GM23338 (cell line): Measurements from ENCODE around the gene CHD2. TPM values are rescaled to one million over a fixed set of nuclear protein-coding genes. Genes with fewer than 3 reads are reported as not detected.

Experiments
- ATAC-seq: fragments of 200-7000 bp; cut with Tn5 transposase; 3 replicates; pipeline ENCODE4 v1.9.1; 2020
- DNase-seq: peaks from one replicate; pipeline ENCODE4 v3.0.0-alpha.2; 2015; ENCODE audit warnings: low spot score
- H2AFZ ChIP-seq: fragments of 200-600 bp; sonication (generic); 2 replicates; pipeline ENCODE4 v1.8.0; 2016; ENCODE audit warnings: antibody characterized with exemption, mild to moderate bottlenecking, moderate library complexity
- H3F3A ChIP-seq: fragments of 200-600 bp; sonication (generic); replicated peaks from 2 replicates; pipeline ENCODE4 v1.8.0; 2017; ENCODE audit warnings: antibody characterized with exemption, mixed run types, low read depth
- H3K27ac ChIP-seq: fragments of 200-600 bp; sonication (generic); 2 replicates; pipeline ENCODE4 v1.6.1; 2016; ENCODE audit warnings: low read depth
- H3K27me3 ChIP-seq: fragments of 200-600 bp; sonication (generic); 2 replicates; pipeline ENCODE4 v1.8.0; 2016; ENCODE audit warnings: mild to moderate bottlenecking, mixed run types, moderate library complexity; ENCODE audit not compliant: insufficient read depth
- H3K36me3 ChIP-seq: fragments of 200-600 bp; sonication (generic); 2 replicates; pipeline ENCODE4 v1.8.0; 2016; ENCODE audit warnings: mild to moderate bottlenecking; ENCODE audit not compliant: insufficient read depth
- H3K4me1 ChIP-seq: fragments of 200-600 bp; sonication (generic); 2 replicates; pipeline ENCODE4 v1.8.0; 2016; ENCODE audit warnings: mild to moderate bottlenecking, moderate library complexity; ENCODE audit not compliant: insufficient read depth
- H3K4me2 ChIP-seq: fragments of 200-600 bp; sonication (generic); 2 replicates; pipeline ENCODE4 v1.7.1; 2017; ENCODE audit warnings: mixed run types
- H3K4me3 ChIP-seq: fragments of 200-600 bp; sonication (generic); 2 replicates; pipeline ENCODE4 v1.6.1; 2016; ENCODE audit warnings: mixed run types
- H3K79me2 ChIP-seq: fragments of 200-600 bp; sonication (generic); replicated peaks from 2 replicates; pipeline ENCODE4 v1.8.0; 2017; ENCODE audit warnings: mild to moderate bottlenecking; ENCODE audit not compliant: insufficient read depth
- H3K9me2 ChIP-seq: fragments of 200-600 bp; sonication (generic); 2 replicates; pipeline ENCODE4 v1.8.0; 2017; ENCODE audit not compliant: insufficient read depth
- H4K20me1 ChIP-seq: fragments of 200-600 bp; sonication (generic); replicated peaks from 2 replicates; pipeline ENCODE4 v1.8.0; 2017; ENCODE audit warnings: mild to moderate bottlenecking; ENCODE audit not compliant: insufficient read depth
- H3K27ac Mint-ChIP-seq: 2 replicates; pipeline ENCODE4 v1.8.0; 2020; ENCODE audit warnings: inconsistent platforms, mild to moderate bottlenecking, moderate library complexity, mixed read lengths
- H3K27me3 Mint-ChIP-seq: 3 replicates; pipeline ENCODE4 v1.8.0; 2022; ENCODE audit warnings: low read depth, mild to moderate bottlenecking, moderate library complexity, mixed read lengths, inconsistent platforms; ENCODE audit not compliant: insufficient read depth, poor library complexity
- H3K36me3 Mint-ChIP-seq: 3 replicates; pipeline ENCODE4 v1.8.0; 2021; ENCODE audit warnings: low read depth, mild to moderate bottlenecking, inconsistent platforms, moderate library complexity, mixed read lengths
- H3K4me1 Mint-ChIP-seq: 3 replicates; pipeline ENCODE4 v1.8.0; 2020; ENCODE audit warnings: mild to moderate bottlenecking, inconsistent platforms, mixed read lengths
- H3K4me3 Mint-ChIP-seq: 3 replicates; pipeline ENCODE4 v1.8.0; 2021; ENCODE audit warnings: moderate library complexity, mild to moderate bottlenecking, inconsistent platforms, mixed read lengths
- H3K9me3 Mint-ChIP-seq: 3 replicates; pipeline ENCODE4 v1.8.0; 2020; ENCODE audit warnings: moderate library complexity, mild to moderate bottlenecking, inconsistent platforms, mixed read lengths
- CREB1 ChIP-seq: fragments of 250-450 bp; sonication (Bioruptor Pico); IDR thresholded peaks from 2 replicates; pipeline ENCODE4 v1.5.0; 2020; ENCODE audit warnings: low read depth, mild to moderate bottlenecking, moderate library complexity
- JUNB ChIP-seq: IDR thresholded peaks from one replicate; pipeline ENCODE4 v1.6.1; 2016; ENCODE audit warnings: antibody characterized with exemption; ENCODE audit not compliant: unreplicated experiment
- POLR2AphosphoS5 ChIP-seq: IDR thresholded peaks from 2 replicates; pipeline ENCODE4 v1.6.1; 2016; ENCODE audit warnings: antibody characterized with exemption, low read depth
- STAT1 ChIP-seq: IDR thresholded peaks from one replicate; pipeline ENCODE4 v1.6.1; 2016; ENCODE audit warnings: antibody characterized with exemption; ENCODE audit not compliant: unreplicated experiment
- ZNF331 ChIP-seq: fragments of 250-450 bp; sonication (Bioruptor Pico); IDR thresholded peaks from 2 replicates; pipeline ENCODE4 v1.5.0; 2020; ENCODE audit warnings: low read depth, mild to moderate bottlenecking, moderate library complexity
- polyA plus RNA-seq: library from polyadenylated mRNA; unstranded; fragments of >200 nt; fragmentation: Nextera tagmentation; extraction: Ambion mirVana; gene quantifications from 2 replicates; pipeline ENCODE4 v1.2.1, GENCODE V29; 2016
- total RNA-seq: library from RNA; depleted of rRNA; stranded (reverse); fragments of >200 nt; shearing (Covaris generic); gene quantifications from 2 replicates; pipeline ENCODE4 v1.2.3, GENCODE V29; 2014
- TF ChIP-seq, protein P1 (sequence below): fragments of 250-450 bp; sonication (Bioruptor Pico); IDR thresholded peaks from 2 replicates; pipeline ENCODE4 v1.5.0; 2020; ENCODE audit warnings: mild to moderate bottlenecking, moderate library complexity

The CHD2 gene
- total and polyA plus RNA-seq, 2 experiments from 2014 or later = 119 to 130 TPM

DNA sequence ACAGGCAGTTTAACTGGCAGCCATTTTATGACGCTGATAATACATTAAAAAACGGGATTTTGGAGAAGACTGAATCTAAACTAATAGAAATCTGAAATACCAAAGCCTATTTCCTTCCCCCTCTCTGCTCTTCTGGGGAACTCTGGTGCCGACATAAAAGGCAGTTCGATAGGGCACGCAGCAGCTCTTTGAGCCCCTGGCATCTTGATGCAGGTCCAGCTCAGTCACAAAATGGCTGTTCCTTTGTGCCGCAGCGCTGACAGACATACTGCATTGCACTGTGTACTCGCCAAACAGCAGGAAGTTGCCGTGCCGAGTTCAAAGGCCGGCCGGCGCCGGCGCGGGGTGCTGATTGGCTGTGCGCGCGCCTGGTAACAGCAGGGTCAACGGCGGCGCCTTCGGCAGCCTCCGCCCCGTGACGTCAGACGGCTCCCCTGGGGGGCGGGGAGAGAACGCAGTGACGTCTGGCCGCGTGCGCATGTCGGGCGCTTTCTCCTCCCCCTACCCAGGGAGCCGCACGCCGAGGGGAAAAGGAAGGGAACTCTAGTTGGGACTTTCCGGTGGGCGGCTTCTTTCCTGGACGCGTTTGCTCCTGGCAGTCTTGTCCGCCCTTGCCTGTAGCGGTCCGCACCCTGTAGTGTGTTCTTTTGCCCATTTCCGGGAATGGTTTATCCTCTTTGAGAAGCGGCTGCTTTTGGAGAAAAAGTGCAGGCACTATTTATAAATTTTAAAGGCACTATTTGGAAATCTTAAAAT is 4.0 kb downstream of the CHD2 start (continued):
- TF ChIP-seq, protein P1, sequence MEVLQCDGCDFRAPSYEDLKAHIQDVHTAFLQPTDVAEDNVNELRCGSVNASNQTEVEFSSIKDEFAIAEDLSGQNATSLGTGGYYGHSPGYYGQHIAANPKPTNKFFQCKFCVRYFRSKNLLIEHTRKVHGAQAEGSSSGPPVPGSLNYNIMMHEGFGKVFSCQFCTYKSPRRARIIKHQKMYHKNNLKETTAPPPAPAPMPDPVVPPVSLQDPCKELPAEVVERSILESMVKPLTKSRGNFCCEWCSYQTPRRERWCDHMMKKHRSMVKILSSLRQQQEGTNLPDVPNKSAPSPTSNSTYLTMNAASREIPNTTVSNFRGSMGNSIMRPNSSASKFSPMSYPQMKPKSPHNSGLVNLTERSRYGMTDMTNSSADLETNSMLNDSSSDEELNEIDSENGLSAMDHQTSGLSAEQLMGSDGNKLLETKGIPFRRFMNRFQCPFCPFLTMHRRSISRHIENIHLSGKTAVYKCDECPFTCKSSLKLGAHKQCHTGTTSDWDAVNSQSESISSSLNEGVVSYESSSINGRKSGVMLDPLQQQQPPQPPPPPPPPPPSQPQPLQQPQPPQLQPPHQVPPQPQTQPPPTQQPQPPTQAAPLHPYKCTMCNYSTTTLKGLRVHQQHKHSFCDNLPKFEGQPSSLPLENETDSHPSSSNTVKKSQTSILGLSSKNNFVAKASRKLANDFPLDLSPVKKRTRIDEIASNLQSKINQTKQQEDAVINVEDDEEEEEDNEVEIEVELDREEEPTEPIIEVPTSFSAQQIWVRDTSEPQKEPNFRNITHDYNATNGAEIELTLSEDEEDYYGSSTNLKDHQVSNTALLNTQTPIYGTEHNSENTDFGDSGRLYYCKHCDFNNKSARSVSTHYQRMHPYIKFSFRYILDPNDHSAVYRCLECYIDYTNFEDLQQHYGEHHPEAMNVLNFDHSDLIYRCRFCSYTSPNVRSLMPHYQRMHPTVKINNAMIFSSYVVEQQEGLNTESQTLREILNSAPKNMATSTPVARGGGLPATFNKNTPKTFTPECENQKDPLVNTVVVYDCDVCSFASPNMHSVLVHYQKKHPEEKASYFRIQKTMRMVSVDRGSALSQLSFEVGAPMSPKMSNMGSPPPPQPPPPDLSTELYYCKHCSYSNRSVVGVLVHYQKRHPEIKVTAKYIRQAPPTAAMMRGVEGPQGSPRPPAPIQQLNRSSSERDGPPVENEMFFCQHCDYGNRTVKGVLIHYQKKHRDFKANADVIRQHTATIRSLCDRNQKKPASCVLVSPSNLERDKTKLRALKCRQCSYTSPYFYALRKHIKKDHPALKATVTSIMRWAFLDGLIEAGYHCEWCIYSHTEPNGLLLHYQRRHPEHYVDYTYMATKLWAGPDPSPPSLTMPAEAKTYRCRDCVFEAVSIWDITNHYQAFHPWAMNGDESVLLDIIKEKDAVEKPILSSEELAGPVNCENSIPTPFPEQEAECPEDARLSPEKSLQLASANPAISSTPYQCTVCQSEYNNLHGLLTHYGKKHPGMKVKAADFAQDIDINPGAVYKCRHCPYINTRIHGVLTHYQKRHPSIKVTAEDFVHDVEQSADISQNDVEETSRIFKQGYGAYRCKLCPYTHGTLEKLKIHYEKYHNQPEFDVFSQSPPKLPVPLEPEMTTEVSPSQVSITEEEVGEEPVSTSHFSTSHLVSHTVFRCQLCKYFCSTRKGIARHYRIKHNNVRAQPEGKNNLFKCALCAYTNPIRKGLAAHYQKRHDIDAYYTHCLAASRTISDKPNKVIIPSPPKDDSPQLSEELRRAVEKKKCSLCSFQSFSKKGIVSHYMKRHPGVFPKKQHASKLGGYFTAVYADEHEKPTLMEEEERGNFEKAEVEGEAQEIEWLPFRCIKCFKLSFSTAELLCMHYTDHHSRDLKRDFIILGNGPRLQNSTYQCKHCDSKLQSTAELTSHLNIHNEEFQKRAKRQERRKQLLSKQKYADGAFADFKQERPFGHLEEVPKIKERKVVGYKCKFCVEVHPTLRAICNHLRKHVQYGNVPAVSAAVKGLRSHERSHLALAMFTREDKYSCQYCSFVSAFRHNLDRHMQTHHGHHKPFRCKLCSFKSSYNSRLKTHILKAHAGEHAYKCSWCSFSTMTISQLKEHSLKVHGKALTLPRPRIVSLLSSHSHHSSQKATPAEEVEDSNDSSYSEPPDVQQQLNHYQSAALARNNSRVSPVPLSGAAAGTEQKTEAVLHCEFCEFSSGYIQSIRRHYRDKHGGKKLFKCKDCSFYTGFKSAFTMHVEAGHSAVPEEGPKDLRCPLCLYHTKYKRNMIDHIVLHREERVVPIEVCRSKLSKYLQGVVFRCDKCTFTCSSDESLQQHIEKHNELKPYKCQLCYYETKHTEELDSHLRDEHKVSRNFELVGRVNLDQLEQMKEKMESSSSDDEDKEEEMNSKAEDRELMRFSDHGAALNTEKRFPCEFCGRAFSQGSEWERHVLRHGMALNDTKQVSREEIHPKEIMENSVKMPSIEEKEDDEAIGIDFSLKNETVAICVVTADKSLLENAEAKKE (CRISPR knock-in tag) = no peak
- peak; percentile 98 for TF ChIP-seq CREB1 (CRISPR knock-in tag)

DNA sequence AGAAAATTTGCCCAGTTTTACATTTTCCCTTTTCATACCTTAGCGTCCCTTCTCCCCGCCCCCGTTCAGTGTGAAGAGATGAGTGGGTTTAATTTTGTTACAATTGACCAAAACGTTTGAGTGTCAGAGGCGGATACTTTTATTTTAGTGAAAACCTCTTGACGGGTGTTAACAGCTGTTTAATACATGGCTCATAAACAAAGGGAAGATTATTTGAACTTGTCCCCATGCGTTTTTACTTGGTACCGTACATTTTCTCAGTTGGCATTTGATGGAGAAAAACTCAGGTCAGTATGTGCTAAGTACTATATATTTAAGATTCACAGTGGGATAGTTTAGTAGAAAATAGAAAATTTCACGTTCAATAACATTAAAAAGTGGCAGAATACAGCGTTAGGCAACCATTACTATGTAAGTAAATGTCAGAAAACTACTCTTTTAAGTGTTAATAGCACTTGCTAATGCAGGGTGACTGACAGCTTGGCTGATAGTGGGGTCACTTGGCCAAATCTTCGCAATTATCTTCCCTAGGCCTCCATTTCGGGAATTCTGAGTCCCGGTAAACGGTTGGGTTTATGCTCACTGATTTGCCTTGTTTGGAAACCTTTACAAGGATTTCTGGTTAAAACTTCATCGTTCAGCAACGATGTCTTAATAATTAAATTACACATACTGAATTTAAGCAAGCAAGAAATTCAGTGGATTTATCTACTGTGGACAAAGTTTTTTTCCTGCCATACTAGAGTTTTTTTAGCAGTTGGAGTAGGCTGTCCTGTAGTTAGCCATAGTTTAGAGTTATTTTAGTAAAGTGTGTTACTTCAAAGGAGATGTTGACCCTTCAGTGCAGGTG is 4.8 kb downstream of the CHD2 start:
- Mint-ChIP-seq H3K4me3 (peak overlapping the region; percentile 80), H3K36me3 (peaks cover 49% of the 10 kb centered on the region), H3K27me3 (peaks cover 16% of the 10 kb centered on the region), H3K4me1 (peaks cover 54% of the 10 kb centered on the region), H3K9me3 (no peaks in the 10 kb centered on the region; the same call in 2 of the 3 replicates), H3K27ac (peak overlapping the region; percentile 95)
- Histone ChIP-seq H2AFZ (no peak overlapping the region), H3K4me2 (peak overlapping the region; percentile 77), H3K9me2 (no peaks in the 10 kb centered on the region), H3K27me3 (no peaks in the 10 kb centered on the region), H4K20me1 (peaks cover 24% of the 10 kb centered on the region), H3K27ac (peak overlapping the region; percentile 88), H3F3A (no peaks in the 10 kb centered on the region), H3K79me2 (peaks cover 93% of the 10 kb centered on the region), H3K4me1 (peaks cover 39% of the 10 kb centered on the region), H3K4me3 (peak overlapping the region; percentile 54), H3K36me3 (no peaks in the 10 kb centered on the region)
- DNase-seq = no peak
- ATAC-seq = no peak
- TF ChIP-seq ZNF331 (CRISPR knock-in tag) (no peak), JUNB (no peak), POLR2AphosphoS5 (no peak), CREB1 (CRISPR knock-in tag) (no peak), STAT1 (no peak)
- TF ChIP-seq, protein P1 (CRISPR knock-in tag) = no peak
